ENCODE results near the gene FRS2.

GRCh38 chr12:69433653-69434052, 36.5 kb upstream of the FRS2 start:
- TF ChIP-seq, protein P1, sequence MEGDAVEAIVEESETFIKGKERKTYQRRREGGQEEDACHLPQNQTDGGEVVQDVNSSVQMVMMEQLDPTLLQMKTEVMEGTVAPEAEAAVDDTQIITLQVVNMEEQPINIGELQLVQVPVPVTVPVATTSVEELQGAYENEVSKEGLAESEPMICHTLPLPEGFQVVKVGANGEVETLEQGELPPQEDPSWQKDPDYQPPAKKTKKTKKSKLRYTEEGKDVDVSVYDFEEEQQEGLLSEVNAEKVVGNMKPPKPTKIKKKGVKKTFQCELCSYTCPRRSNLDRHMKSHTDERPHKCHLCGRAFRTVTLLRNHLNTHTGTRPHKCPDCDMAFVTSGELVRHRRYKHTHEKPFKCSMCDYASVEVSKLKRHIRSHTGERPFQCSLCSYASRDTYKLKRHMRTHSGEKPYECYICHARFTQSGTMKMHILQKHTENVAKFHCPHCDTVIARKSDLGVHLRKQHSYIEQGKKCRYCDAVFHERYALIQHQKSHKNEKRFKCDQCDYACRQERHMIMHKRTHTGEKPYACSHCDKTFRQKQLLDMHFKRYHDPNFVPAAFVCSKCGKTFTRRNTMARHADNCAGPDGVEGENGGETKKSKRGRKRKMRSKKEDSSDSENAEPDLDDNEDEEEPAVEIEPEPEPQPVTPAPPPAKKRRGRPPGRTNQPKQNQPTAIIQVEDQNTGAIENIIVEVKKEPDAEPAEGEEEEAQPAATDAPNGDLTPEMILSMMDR (IDR thresholded peaks at IDR 0.05): no peak
- TF ChIP-seq POLR2AphosphoS5 (IDR thresholded peaks at IDR 0.05) (no peak), POLR2A (IDR thresholded peaks at IDR 0.05) (no peak)

All from prostate gland (tissue), 2 donors.